Measurements from ENCODE around the gene ADCY6.

- TF ChIP-seq EZH2 (IDR thresholded peaks at IDR 0.05; ENCODE audit: low read length, missing control alignments) = no peak
- no peak for TF ChIP-seq CTCF (conservative IDR thresholded peaks at IDR 0.05 in 1 of 2, IDR thresholded peaks at IDR 0.05 in 1 of 2; ENCODE audit: low read depth in 1 of 2, low read length in 2 of 2)
Observed at GRCh38 chr12:48764521-48764920, 24.4 kb downstream of the ADCY6 start.
